ENCODE data around the gene RAB4A. TPM values are rescaled to one million over a fixed set of nuclear protein-coding genes. Genes with fewer than 3 reads are reported as not detected.

RAB4A gene
- total and polyA plus RNA-seq, 10 of the 15 experiments (the other 5 are each of a cell fraction or from before 2014, with no cell fraction given): 4.0 to 35.8 (median 17.7) TPM

- TF ChIP-seq ZNF592 (IDR thresholded peaks at IDR 0.05) (no peak), KAT2A (conservative IDR thresholded peaks at IDR 0.05; ENCODE audit: control insufficient read depth, low read depth, low read length) (no peak), POLR2AphosphoS2 (IDR thresholded peaks at IDR 0.05; ENCODE audit: low read depth, low read length) (no peak), EED (IDR thresholded peaks at IDR 0.05; ENCODE audit: low read depth) (no peak), CHD4 (IDR thresholded peaks at IDR 0.05) (no peak)
Observed at GRCh38 chr1:229234870-229235472, 35.9 kb upstream of the RAB4A start (continued).

- H3K36me3 ChIP-seq (ENCODE audit: control insufficient read depth in 2 of 2, insufficient read depth in 2 of 2, low read length in 1 of 2): no peaks in the 10 kb centered on the region
- 0% methylated on average over 2 of the region's 2 CpGs for WGBS (ENCODE audit: insufficient coverage, insufficient replicate concordance, low lambda C conversion rate, missing lambda C conversion rate)
- no peak overlapping the region for H3K4me2 ChIP-seq (ENCODE audit: control insufficient read depth, insufficient read depth)
- H3K79me2 ChIP-seq (ENCODE audit: control insufficient read depth, insufficient read depth, low read length): no peaks in the 10 kb centered on the region
- CTCF ChIA-PET: interaction anchor here (0.7 kb wide), 1 partner anchor 83 kb away, joined by 3 read pairs; no protein-coding TSS in a partner anchor
- SMC1A ChIA-PET (ENCODE audit: uncharacterized antibody, unreplicated experiment): interaction anchor here (1.1 kb wide), 1 partner anchor 9 kb away, joined by 5 read pairs; no protein-coding TSS in a partner anchor
- intact Hi-C loops (cut with micrococcal nuclease; ENCODE audit: unreplicated experiment): no loop called here
- no peak overlapping the region for H3K9ac ChIP-seq (ENCODE audit: control insufficient read depth, insufficient read depth, low read length)
- DNase-seq (ENCODE audit: low read depth, low spot score): no peak
- RAD21 ChIA-PET (ENCODE audit: unreplicated experiment): interaction anchor here (0.9 kb wide), 1 partner anchor 10 kb away, joined by 3 read pairs; no protein-coding TSS in a partner anchor
- no peaks in the 10 kb centered on the region; a peak in 1 of 4 replicates for H3K27me3 ChIP-seq (replicated peaks in 1 of 2; ENCODE audit: control insufficient read depth in 2 of 2, insufficient read depth in 2 of 2, low read length in 1 of 2)
- H3K9me3 ChIP-seq (replicated peaks; ENCODE audit: control insufficient read depth, insufficient read depth, low read length): no peaks in the 10 kb centered on the region; the same call in 2 of the 3 replicates
- H3K4me1 ChIP-seq (ENCODE audit: control insufficient read depth, insufficient read depth, low read length): no peaks in the 10 kb centered on the region
- ATAC-seq: no peak
- POLR2A ChIA-PET: no interaction called here
- H4K20me1 ChIP-seq (ENCODE audit: control insufficient read depth, insufficient read depth): no peaks in the 10 kb centered on the region
- FAIRE-seq: no peak
- BruUV-seq (replicated peaks): no TSS peak
- no peak overlapping the region for H3K27ac ChIP-seq (ENCODE audit: control insufficient read depth, insufficient read depth)
- in situ Hi-C loops (cut with MboI): loop anchor here (10.0 kb wide), 1 partner anchor 733 kb away; no protein-coding TSS in a partner anchor
- no peak overlapping the region for H2AFZ ChIP-seq (ENCODE audit: control insufficient read depth, low read depth, low read length)
- no peak overlapping the region for H3K4me3 ChIP-seq
- no peak for TF ChIP-seq CUX1 (IDR thresholded peaks at IDR 0.05; ENCODE audit: insufficient replicate concordance, low read depth, low read length)
- TF ChIP-seq HCFC1 (IDR thresholded peaks at IDR 0.05; ENCODE audit: low read length): no peak
- no peak for TF ChIP-seq REST (IDR thresholded peaks at IDR 0.05; ENCODE audit: low read depth, low read length)
- TF ChIP-seq PAX5 (IDR thresholded peaks at IDR 0.05; ENCODE audit: borderline replicate concordance, low read depth, low read length): no peak
Observed at GRCh38 chr1:229237320-229237719, 33.6 kb upstream of the RAB4A start.
